ENCODE data around the gene HHIPL1.

HHIPL1 gene

GRCh38 chr14:99698642-99699041, 53.7 kb downstream of the HHIPL1 start:
- Mint-ChIP-seq H3K4me1 (ENCODE audit: low read depth) (peaks cover 4% of the 10 kb centered on the region), H3K9me3 (peaks cover 10% of the 10 kb centered on the region), H3K27ac (no peak overlapping the region), H3K36me3 (ENCODE audit: low read depth) (no peaks in the 10 kb centered on the region), H3K27me3 (ENCODE audit: low read depth) (peaks cover 22% of the 10 kb centered on the region), H3K4me3 (no peak overlapping the region)
- no peak for DNase-seq (ENCODE audit: low spot score)

GRCh38 chr14:99699085-99699760, 54.3 kb downstream of the HHIPL1 start:
- Mint-ChIP-seq H3K27me3 (ENCODE audit: low read depth) (peaks cover 17% of the 10 kb centered on the region), H3K4me1 (ENCODE audit: low read depth) (peaks cover 4% of the 10 kb centered on the region), H3K27ac (no peak overlapping the region), H3K9me3 (peaks cover 11% of the 10 kb centered on the region), H3K36me3 (ENCODE audit: low read depth) (no peaks in the 10 kb centered on the region), H3K4me3 (no peak overlapping the region)
- no peak for DNase-seq (ENCODE audit: low spot score)

- H3K4me1 Mint-ChIP-seq (ENCODE audit: low read depth), result peaks cover 4% of the 10 kb centered on the region
- H3K4me3 Mint-ChIP-seq, result no peak overlapping the region
- H3K9me3 Mint-ChIP-seq, result peaks cover 11% of the 10 kb centered on the region
- H3K36me3 Mint-ChIP-seq (ENCODE audit: low read depth), result no peaks in the 10 kb centered on the region
- DNase-seq (ENCODE audit: low spot score), result no peak
- H3K27ac Mint-ChIP-seq, result no peak overlapping the region
- H3K27me3 Mint-ChIP-seq (ENCODE audit: low read depth), result peaks cover 10% of the 10 kb centered on the region
Measured at GRCh38 chr14:99699861-99700260, 54.9 kb downstream of the HHIPL1 start.

DNA sequence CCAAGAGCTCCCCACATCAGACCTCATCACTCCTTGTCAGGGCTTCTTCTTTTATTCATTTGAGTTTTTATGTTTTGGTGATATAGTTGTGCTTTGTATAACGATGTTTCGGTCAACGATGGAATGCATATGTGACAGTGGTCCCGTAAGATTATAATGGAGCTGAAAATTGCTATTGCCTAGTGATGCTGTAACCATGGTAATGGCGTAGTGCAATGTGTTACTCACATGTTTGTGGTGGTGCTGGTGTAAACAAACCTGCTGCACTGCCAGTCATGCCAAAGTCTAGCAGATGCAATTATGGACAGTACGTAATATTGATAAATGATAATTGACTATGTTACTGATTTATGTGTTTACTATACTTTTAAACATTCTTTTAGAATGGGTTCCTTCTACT, 55.5 kb downstream of the HHIPL1 start:
- no peaks in the 10 kb centered on the region for H3K36me3 Mint-ChIP-seq (ENCODE audit: low read depth)
- no peak for DNase-seq (ENCODE audit: low spot score)
- no peak overlapping the region for H3K4me3 Mint-ChIP-seq
- peaks cover 4% of the 10 kb centered on the region for H3K4me1 Mint-ChIP-seq (ENCODE audit: low read depth)
- peaks cover 7% of the 10 kb centered on the region for H3K27me3 Mint-ChIP-seq (ENCODE audit: low read depth)
- no peak overlapping the region for H3K27ac Mint-ChIP-seq
- peaks cover 11% of the 10 kb centered on the region for H3K9me3 Mint-ChIP-seq

- no peak for DNase-seq (ENCODE audit: low spot score)
- Mint-ChIP-seq H3K4me1 (ENCODE audit: low read depth) (peaks cover 4% of the 10 kb centered on the region), H3K27me3 (ENCODE audit: low read depth) (peaks cover 4% of the 10 kb centered on the region), H3K9me3 (peaks cover 11% of the 10 kb centered on the region), H3K36me3 (ENCODE audit: low read depth) (no peaks in the 10 kb centered on the region), H3K4me3 (no peak overlapping the region), H3K27ac (no peak overlapping the region)
Measured at GRCh38 chr14:99701260-99701659, 56.3 kb downstream of the HHIPL1 start.

DNA sequence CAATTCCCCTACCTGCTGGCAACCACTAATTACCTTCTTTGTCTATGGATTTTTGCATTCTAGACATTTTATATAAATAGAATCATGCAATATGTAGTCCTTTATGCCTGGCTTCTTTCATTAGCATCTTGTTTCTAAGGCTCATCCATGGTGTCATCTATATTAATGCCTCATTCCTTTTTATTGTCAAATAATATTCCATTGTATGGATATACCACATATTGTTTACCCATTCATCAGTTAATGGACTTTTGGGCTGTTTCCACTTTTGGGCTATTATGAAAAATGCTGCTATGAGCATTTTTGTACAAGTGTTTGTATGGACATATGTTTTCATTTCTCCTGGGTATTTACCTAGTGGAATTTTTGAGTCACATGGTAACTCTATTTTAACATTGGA, 57.2 kb downstream of the HHIPL1 start:
- Mint-ChIP-seq H3K4me3 (no peak overlapping the region), H3K36me3 (ENCODE audit: low read depth) (no peaks in the 10 kb centered on the region), H3K9me3 (peaks cover 11% of the 10 kb centered on the region), H3K4me1 (ENCODE audit: low read depth) (peaks cover 4% of the 10 kb centered on the region), H3K27me3 (ENCODE audit: low read depth) (peaks cover 2% of the 10 kb centered on the region), H3K27ac (no peak overlapping the region)
- DNase-seq (ENCODE audit: low spot score), result no peak

- DNase-seq (ENCODE audit: low spot score), result no peak
- H3K4me1 Mint-ChIP-seq (ENCODE audit: low read depth), result peaks cover 4% of the 10 kb centered on the region
- H3K36me3 Mint-ChIP-seq (ENCODE audit: low read depth), result no peaks in the 10 kb centered on the region
- H3K27ac Mint-ChIP-seq, result no peak overlapping the region
- peaks cover 11% of the 10 kb centered on the region for H3K9me3 Mint-ChIP-seq
- H3K4me3 Mint-ChIP-seq, result no peak overlapping the region
- no peaks in the 10 kb centered on the region for H3K27me3 Mint-ChIP-seq (ENCODE audit: low read depth)
Measured at GRCh38 chr14:99703381-99703780, 58.5 kb downstream of the HHIPL1 start.

- peaks cover 3% of the 10 kb centered on the region for H3K4me1 Mint-ChIP-seq (ENCODE audit: low read depth)
- no peak for DNase-seq (ENCODE audit: low spot score)
- no peaks in the 10 kb centered on the region for H3K27me3 Mint-ChIP-seq (ENCODE audit: low read depth)
- peaks cover 11% of the 10 kb centered on the region for H3K9me3 Mint-ChIP-seq
- H3K27ac Mint-ChIP-seq, result no peak overlapping the region
- no peaks in the 10 kb centered on the region for H3K36me3 Mint-ChIP-seq (ENCODE audit: low read depth)
- no peak overlapping the region for H3K4me3 Mint-ChIP-seq
Measured at GRCh38 chr14:99704037-99704436, 59.1 kb downstream of the HHIPL1 start.

DNA sequence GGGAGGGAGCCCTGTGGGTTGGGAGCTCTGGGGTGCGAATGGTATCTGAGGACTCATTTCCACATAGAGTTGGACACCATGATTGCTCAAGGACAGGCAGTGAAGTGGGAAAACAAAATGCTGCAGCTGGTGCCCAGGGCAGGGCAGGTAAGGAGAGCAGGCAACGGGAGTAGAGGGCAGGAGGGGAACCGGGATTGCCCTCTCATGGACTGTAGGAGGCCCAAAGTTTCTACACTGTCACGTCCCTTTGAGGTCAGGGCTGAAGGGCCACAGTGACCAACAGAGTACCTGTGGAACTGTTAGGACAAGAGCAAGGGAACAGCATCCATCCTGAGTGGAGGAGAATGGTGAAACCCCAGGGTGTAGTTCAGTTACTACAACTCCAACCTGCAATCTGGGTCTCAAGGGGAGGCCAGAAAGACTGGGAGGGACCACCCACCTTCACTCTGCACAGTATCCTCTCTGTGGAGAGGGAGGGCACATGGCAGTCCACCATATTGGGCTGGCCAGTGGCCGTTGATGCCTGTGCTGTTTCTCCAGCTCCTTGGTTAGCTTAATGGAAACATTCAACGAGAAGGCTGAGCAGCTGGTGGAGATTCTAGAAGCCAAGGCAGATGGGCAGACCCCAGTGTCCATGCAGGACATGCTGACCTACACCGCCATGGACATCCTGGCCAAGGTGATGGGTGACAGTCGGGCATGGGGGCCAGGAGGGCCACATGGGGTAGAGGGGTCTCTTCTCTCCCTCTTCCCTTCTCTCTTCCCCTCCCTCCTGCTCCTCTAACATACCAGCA, 61.4 kb downstream of the HHIPL1 start:
- no peak for DNase-seq (ENCODE audit: low spot score)
- H3K4me3 Mint-ChIP-seq, result no peak overlapping the region
- H3K27me3 Mint-ChIP-seq (ENCODE audit: low read depth), result no peaks in the 10 kb centered on the region
- no peaks in the 10 kb centered on the region for H3K36me3 Mint-ChIP-seq (ENCODE audit: low read depth)
- no peak overlapping the region for H3K27ac Mint-ChIP-seq
- no peaks in the 10 kb centered on the region for H3K4me1 Mint-ChIP-seq (ENCODE audit: low read depth)
- peaks cover 11% of the 10 kb centered on the region for H3K9me3 Mint-ChIP-seq

DNA sequence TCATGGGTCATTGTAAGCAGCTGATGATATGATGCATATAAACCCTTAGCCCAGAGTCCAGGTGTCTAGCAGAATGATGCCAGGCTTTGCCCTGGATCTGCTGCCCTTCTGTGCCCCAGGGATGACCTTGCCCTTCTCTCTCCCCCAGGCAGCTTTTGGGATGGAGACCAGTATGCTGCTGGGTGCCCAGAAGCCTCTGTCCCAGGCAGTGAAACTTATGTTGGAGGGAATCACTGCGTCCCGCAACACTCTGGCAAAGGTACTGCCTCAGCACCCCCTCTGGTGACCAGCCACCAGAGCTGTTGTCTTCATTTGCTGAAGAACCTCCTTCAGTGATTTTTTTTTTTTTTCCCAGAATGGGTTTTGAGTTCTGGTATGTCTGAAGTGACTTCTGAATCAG, 62.5 kb downstream of the HHIPL1 start:
- H3K4me1 Mint-ChIP-seq (ENCODE audit: low read depth), result no peaks in the 10 kb centered on the region
- H3K36me3 Mint-ChIP-seq (ENCODE audit: low read depth), result no peaks in the 10 kb centered on the region
- no peak for DNase-seq (ENCODE audit: low spot score)
- peaks cover 11% of the 10 kb centered on the region for H3K9me3 Mint-ChIP-seq
- no peak overlapping the region for H3K4me3 Mint-ChIP-seq
- H3K27me3 Mint-ChIP-seq (ENCODE audit: low read depth), result peaks cover 2% of the 10 kb centered on the region
- no peak overlapping the region for H3K27ac Mint-ChIP-seq

DNA sequence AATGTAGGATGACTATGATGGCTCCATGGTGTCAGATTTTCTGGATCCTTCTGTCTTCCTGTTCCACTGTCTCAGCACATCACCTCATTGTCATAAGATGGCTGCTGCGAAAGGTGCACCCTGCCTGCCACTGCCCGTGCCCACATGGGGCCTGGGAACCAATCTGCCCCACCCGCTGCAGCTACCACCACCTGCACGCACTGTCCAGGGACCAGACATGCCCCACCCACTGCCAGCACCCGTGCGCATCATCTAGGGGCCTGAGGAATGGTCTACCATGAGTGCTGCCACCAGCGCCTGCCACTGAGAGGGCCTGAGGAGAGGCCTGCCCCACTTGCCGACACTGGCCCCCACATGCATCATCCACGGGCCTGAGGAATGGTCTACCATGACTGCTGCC, 63.0 kb downstream of the HHIPL1 start:
- peaks cover 7% of the 10 kb centered on the region for H3K27me3 Mint-ChIP-seq (ENCODE audit: low read depth)
- no peak overlapping the region for H3K27ac Mint-ChIP-seq
- H3K9me3 Mint-ChIP-seq, result peaks cover 8% of the 10 kb centered on the region
- no peaks in the 10 kb centered on the region for H3K36me3 Mint-ChIP-seq (ENCODE audit: low read depth)
- H3K4me3 Mint-ChIP-seq, result no peak overlapping the region
- DNase-seq (ENCODE audit: low spot score), result no peak
- no peaks in the 10 kb centered on the region for H3K4me1 Mint-ChIP-seq (ENCODE audit: low read depth)

DNA sequence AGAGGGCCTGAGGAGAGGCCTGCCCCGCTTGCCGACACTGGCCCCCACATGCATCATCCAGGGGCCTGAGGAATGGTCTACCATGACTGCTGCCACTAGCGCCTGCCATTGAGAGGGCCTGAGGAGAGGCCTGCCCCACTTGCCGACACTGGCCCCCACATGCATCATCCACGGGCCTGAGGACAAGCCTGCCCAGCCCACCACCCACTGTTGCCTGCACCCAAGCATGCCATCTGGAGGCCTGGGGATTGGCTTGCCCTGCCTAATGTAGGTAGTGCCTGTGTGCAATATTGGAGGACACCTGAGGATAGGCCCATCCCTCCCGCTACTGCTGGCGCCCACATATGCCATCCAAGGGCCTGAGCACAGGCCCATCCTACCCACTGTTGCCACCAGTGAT, 63.5 kb downstream of the HHIPL1 start:
- Mint-ChIP-seq H3K4me1 (ENCODE audit: low read depth) (no peaks in the 10 kb centered on the region), H3K27ac (no peak overlapping the region), H3K36me3 (ENCODE audit: low read depth) (no peaks in the 10 kb centered on the region), H3K27me3 (ENCODE audit: low read depth) (peaks cover 8% of the 10 kb centered on the region), H3K4me3 (no peak overlapping the region), H3K9me3 (peaks cover 3% of the 10 kb centered on the region)
- no peak for DNase-seq (ENCODE audit: low spot score)

DNA sequence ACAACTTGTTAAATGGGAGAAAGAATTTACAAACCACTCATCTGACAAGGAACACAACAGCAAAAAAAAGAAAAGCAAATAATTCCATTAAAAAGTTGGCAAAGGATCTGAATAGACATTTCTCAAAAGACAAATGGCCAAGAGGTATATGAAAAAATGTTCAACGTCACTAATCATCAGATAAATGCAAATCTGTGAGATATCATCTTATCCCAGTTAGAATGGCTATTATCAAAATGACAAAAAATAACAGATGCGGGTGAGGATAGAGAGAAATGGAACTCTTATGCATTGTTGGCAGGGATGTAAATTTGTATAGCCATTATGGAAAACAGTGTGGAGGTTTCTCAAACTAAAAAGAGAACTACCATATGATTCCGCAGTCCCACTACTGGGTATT, 69.0 kb downstream of the HHIPL1 start:
- Mint-ChIP-seq H3K4me1 (ENCODE audit: low read depth) (no peaks in the 10 kb centered on the region), H3K36me3 (ENCODE audit: low read depth) (no peaks in the 10 kb centered on the region), H3K27ac (no peak overlapping the region), H3K27me3 (ENCODE audit: low read depth) (peaks cover 12% of the 10 kb centered on the region), H3K4me3 (no peak overlapping the region), H3K9me3 (no peaks in the 10 kb centered on the region)
- DNase-seq (ENCODE audit: low spot score), result no peak

DNA sequence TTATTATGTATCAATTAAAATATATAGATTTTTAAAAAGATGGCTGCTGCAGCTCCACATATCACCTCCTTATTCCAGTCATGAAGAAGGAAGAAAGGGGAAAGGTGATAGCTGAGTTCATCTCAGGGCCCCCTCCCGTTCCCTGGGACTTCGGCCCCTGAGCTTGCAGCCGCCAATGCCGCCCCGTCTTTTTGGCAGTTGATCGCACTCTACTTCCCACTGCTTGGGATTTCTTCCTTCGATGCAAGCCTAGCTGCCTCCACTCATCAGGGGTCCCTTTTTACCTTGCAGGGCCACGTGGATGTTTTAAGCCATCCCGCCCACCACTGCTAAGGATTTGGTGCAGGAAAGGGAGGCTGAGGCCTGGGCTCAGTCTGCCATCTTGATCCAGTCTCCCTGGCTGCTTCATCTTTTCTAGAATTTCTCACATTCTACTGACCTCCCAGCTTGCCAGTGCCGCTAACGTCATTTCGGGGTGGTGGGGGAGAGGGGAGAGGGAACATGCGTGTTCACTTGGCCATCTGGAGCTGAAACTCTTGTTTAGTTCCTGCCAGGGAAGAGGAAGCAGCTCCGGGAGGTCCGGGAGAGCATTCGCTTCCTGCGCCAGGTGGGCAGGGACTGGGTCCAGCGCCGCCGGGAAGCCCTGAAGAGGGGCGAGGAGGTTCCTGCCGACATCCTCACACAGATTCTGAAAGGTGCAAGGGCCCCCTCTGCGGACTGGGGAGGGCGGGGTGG, 70.5 kb downstream of the HHIPL1 start:
- peaks cover 12% of the 10 kb centered on the region for H3K27me3 Mint-ChIP-seq (ENCODE audit: low read depth)
- H3K36me3 Mint-ChIP-seq (ENCODE audit: low read depth), result no peaks in the 10 kb centered on the region
- H3K27ac Mint-ChIP-seq, result no peak overlapping the region
- H3K4me3 Mint-ChIP-seq, result no peak overlapping the region
- DNase-seq (ENCODE audit: low spot score), result no peak
- no peaks in the 10 kb centered on the region for H3K9me3 Mint-ChIP-seq
- no peaks in the 10 kb centered on the region for H3K4me1 Mint-ChIP-seq (ENCODE audit: low read depth)

Data from T-helper 2 cell treated with Interferon-gamma antibody and Interleukin-4, amounts not matched to agents 5 μg/mL and 100 μg/mL, for 36 hours (primary cell).